ENCODE results near the gene ABCB11.

DNA sequence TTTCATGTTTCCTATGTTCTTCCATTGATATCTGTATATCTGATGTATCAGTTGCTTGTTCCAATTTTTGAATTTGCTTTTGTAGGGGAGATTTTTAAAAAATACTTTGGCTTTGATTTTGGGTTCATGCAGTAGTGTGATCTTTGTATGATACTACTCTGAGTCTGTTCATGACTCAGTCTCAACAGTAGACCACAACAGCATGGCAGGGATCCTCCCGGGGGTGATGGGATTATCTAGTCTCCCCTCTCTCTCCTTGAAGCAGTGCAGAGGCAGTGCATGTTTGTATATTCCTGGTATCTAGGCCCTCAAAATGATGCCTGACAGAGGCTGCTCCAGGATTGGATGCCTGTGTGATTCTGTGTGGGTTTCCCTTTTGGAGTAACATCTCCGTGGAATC is 74.7 kb downstream of the ABCB11 start:
- TF ChIP-seq POLR2AphosphoS5 (IDR thresholded peaks at IDR 0.05; ENCODE audit: control insufficient read depth, insufficient read depth, low read depth, low read length) = no peak
- TF ChIP-seq HNRNPUL1 (IDR thresholded peaks at IDR 0.05; ENCODE audit: low read length) = no peak
- TF ChIP-seq NR2C2 (CRISPR knock-in tag; IDR thresholded peaks at IDR 0.05) = no peak
- no peak for TF ChIP-seq NR2C2 (tag; IDR thresholded peaks at IDR 0.05)
- TF ChIP-seq MYC (IDR thresholded peaks at IDR 0.05; ENCODE audit: low read depth, low read length) = no peak
- no peak for TF ChIP-seq MYC (CRISPR knock-in tag; IDR thresholded peaks at IDR 0.05; ENCODE audit: borderline replicate concordance, low read depth)
- TF ChIP-seq, protein P1, sequence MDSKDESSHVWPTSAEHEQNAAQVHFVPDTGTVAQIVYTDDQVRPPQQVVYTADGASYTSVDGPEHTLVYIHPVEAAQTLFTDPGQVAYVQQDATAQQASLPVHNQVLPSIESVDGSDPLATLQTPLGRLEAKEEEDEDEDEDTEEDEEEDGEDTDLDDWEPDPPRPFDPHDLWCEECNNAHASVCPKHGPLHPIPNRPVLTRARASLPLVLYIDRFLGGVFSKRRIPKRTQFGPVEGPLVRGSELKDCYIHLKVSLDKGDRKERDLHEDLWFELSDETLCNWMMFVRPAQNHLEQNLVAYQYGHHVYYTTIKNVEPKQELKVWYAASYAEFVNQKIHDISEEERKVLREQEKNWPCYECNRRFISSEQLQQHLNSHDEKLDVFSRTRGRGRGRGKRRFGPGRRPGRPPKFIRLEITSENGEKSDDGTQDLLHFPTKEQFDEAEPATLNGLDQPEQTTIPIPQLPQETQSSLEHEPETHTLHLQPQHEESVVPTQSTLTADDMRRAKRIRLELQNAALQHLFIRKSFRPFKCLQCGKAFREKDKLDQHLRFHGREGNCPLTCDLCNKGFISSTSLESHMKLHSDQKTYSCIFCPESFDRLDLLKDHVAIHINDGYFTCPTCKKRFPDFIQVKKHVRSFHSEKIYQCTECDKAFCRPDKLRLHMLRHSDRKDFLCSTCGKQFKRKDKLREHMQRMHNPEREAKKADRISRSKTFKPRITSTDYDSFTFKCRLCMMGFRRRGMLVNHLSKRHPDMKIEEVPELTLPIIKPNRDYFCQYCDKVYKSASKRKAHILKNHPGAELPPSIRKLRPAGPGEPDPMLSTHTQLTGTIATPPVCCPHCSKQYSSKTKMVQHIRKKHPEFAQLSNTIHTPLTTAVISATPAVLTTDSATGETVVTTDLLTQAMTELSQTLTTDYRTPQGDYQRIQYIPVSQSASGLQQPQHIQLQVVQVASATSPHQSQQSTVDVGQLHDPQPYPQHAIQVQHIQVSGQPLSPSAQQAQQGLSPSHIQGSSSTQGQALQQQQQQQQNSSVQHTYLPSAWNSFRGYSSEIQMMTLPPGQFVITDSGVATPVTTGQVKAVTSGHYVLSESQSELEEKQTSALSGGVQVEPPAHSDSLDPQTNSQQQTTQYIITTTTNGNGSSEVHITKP (IDR thresholded peaks at IDR 0.05; ENCODE audit: partially characterized antibody) = no peak
- TF ChIP-seq, protein P2, sequence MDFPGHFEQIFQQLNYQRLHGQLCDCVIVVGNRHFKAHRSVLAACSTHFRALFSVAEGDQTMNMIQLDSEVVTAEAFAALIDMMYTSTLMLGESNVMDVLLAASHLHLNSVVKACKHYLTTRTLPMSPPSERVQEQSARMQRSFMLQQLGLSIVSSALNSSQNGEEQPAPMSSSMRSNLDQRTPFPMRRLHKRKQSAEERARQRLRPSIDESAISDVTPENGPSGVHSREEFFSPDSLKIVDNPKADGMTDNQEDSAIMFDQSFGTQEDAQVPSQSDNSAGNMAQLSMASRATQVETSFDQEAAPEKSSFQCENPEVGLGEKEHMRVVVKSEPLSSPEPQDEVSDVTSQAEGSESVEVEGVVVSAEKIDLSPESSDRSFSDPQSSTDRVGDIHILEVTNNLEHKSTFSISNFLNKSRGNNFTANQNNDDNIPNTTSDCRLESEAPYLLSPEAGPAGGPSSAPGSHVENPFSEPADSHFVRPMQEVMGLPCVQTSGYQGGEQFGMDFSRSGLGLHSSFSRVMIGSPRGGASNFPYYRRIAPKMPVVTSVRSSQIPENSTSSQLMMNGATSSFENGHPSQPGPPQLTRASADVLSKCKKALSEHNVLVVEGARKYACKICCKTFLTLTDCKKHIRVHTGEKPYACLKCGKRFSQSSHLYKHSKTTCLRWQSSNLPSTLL (IDR thresholded peaks at IDR 0.05) = no peak
- no peak for TF ChIP-seq ZNF24 (IDR thresholded peaks at IDR 0.05)
- TF ChIP-seq CREB1 (IDR thresholded peaks at IDR 0.05) = no peak
- TF ChIP-seq CREB1 (CRISPR knock-in tag; IDR thresholded peaks at IDR 0.05) = no peak
- TF ChIP-seq, protein P3, sequence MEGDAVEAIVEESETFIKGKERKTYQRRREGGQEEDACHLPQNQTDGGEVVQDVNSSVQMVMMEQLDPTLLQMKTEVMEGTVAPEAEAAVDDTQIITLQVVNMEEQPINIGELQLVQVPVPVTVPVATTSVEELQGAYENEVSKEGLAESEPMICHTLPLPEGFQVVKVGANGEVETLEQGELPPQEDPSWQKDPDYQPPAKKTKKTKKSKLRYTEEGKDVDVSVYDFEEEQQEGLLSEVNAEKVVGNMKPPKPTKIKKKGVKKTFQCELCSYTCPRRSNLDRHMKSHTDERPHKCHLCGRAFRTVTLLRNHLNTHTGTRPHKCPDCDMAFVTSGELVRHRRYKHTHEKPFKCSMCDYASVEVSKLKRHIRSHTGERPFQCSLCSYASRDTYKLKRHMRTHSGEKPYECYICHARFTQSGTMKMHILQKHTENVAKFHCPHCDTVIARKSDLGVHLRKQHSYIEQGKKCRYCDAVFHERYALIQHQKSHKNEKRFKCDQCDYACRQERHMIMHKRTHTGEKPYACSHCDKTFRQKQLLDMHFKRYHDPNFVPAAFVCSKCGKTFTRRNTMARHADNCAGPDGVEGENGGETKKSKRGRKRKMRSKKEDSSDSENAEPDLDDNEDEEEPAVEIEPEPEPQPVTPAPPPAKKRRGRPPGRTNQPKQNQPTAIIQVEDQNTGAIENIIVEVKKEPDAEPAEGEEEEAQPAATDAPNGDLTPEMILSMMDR (IDR thresholded peaks at IDR 0.05 in 2 of 3, conservative IDR thresholded peaks at IDR 0.05 in 1 of 3; ENCODE audit: insufficient read depth in 2 of 3, low read depth in 1 of 3, low read length in 3 of 3) = no peak
- no peak for TF ChIP-seq ZNF431 (CRISPR knock-in tag; IDR thresholded peaks at IDR 0.05)
- TF ChIP-seq TBP (optimal IDR thresholded peaks at IDR 0.05; ENCODE audit: low read depth, low read length) = no peak
- no peak for TF ChIP-seq BRF2 (IDR thresholded peaks at IDR 0.05; ENCODE audit: borderline replicate concordance, insufficient read depth, insufficient read length)
- TF ChIP-seq, protein P4, sequence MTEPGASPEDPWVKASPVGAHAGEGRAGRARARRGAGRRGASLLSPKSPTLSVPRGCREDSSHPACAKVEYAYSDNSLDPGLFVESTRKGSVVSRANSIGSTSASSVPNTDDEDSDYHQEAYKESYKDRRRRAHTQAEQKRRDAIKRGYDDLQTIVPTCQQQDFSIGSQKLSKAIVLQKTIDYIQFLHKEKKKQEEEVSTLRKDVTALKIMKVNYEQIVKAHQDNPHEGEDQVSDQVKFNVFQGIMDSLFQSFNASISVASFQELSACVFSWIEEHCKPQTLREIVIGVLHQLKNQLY (CRISPR knock-in tag; conservative IDR thresholded peaks at IDR 0.05) = no peak
- no peak for TF ChIP-seq ZNF121 (CRISPR knock-in tag; conservative IDR thresholded peaks at IDR 0.05)
